ENCODE data around the gene ARHGEF16.

DNA sequence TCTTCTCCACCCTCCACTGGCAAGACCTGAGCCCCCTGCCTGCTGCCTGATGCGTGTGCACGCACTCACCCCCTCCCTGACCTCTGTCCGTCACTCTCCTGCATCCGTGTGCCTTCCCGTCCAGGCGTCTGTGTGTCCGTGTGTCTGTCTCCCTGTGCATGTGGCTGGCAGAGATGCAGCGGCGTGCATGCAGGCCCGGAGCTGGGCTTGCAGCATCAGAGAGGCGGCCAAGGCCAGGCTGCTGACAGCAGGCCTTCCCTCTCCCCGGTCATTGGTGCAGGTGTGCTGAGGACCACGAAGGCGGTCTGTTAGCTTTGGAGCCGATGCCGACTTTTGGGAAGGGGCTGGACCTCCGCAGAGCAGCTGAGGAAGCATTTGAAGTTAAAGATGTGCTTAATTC lies 22.8 kb upstream of the ARHGEF16 start:
- TF ChIP-seq CTCF (IDR thresholded peaks at IDR 0.05; ENCODE audit: insufficient read depth, low read depth, low read length) (no peak), EZH2 (IDR thresholded peaks at IDR 0.05; ENCODE audit: insufficient read depth, low read length) (no peak)
